ENCODE measurements around the gene KCNAB2. TPM values are rescaled to one million over a fixed set of nuclear protein-coding genes. Genes with fewer than 3 reads are reported as not detected.

Gene KCNAB2
- total RNA-seq, 1 experiment from 2014 or later: 11.0 TPM

DNA sequence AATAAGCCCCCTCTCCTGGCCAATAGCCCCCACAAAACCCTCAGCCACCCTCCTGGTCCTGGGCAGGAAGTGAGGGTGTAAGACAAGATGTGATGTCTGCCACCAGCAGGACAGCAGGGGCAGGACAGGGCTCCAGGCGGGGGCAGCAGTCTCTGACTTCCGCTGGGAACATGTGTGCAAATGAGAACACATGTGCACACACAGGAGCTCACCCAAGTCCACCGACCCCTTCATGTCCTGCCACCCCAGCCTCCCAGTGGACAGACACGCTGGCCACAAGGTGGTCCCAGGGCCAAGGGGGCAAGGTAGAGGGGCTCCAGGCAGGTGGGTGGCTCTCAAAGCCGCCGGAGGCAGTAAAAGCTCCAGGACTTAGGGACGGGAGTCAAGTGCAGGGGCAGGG is 60.1 kb downstream of the KCNAB2 start:
- Histone ChIP-seq H3K9me3 (no peaks in the 10 kb centered on the region), H3K27me3 (replicated peaks; ENCODE audit: control insufficient read depth, insufficient read depth, low read length) (no peaks in the 10 kb centered on the region), H3K36me3 (ENCODE audit: control insufficient read depth, insufficient read depth, low read length) (no peaks in the 10 kb centered on the region), H3K4me1 (no peaks in the 10 kb centered on the region), H3K4me3 (ENCODE audit: low read depth, low read length) (no peak overlapping the region)
- peaks cover 3% of the 10 kb centered on the region for H3K27me3 Mint-ChIP-seq (ENCODE audit: insufficient read depth, unreplicated experiment)
- H3K36me3 Mint-ChIP-seq (ENCODE audit: insufficient read depth, unreplicated experiment): no peaks in the 10 kb centered on the region
- ChIA-PET CTCF (no interaction called here), POLR2A (no interaction called here)
- no peaks in the 10 kb centered on the region for H3K4me1 Mint-ChIP-seq (ENCODE audit: low read depth, unreplicated experiment)
- no peak overlapping the region for H3K27ac Mint-ChIP-seq (ENCODE audit: unreplicated experiment)
- H3K9me3 Mint-ChIP-seq (ENCODE audit: unreplicated experiment): no peaks in the 10 kb centered on the region
- H3K4me3 Mint-ChIP-seq (ENCODE audit: unreplicated experiment): no peak overlapping the region
- intact Hi-C loops (cut with micrococcal nuclease; ENCODE audit: unreplicated experiment): loop anchor here (10.0 kb wide), 1 partner anchor 59 kb away; no protein-coding TSS in a partner anchor
- TF ChIP-seq CTCF (IDR thresholded peaks at IDR 0.05; ENCODE audit: insufficient read depth in 1 of 2, low read depth in 1 of 2, low read length in 1 of 2, severe bottlenecking in 1 of 2, unreplicated experiment in 1 of 2): peak in 1 of 2 experiments; percentile 16
- DNase-seq: no peak
- BruUV-seq (replicated peaks): no TSS peak

- Mint-ChIP-seq H3K36me3 (ENCODE audit: insufficient read depth, unreplicated experiment) (no peaks in the 10 kb centered on the region), H3K27me3 (ENCODE audit: insufficient read depth, unreplicated experiment) (peaks cover 3% of the 10 kb centered on the region), H3K4me3 (ENCODE audit: unreplicated experiment) (no peak overlapping the region), H3K9me3 (ENCODE audit: unreplicated experiment) (no peaks in the 10 kb centered on the region), H3K4me1 (ENCODE audit: low read depth, unreplicated experiment) (no peaks in the 10 kb centered on the region), H3K27ac (ENCODE audit: unreplicated experiment) (no peak overlapping the region)
- ChIA-PET POLR2A (no interaction called here), CTCF (no interaction called here)
- TF ChIP-seq CTCF (IDR thresholded peaks at IDR 0.05; ENCODE audit: insufficient read depth in 1 of 2, low read depth in 1 of 2, low read length in 1 of 2, severe bottlenecking in 1 of 2, unreplicated experiment in 1 of 2): no peak
- DNase-seq: no peak
- no peaks in the 10 kb centered on the region for H3K36me3 ChIP-seq (ENCODE audit: control insufficient read depth, insufficient read depth, low read length)
- BruUV-seq (replicated peaks): no TSS peak
- H3K4me3 ChIP-seq (ENCODE audit: low read depth, low read length): no peak overlapping the region
- H3K9me3 ChIP-seq: no peaks in the 10 kb centered on the region
- H3K4me1 ChIP-seq: no peaks in the 10 kb centered on the region
- intact Hi-C loops (cut with micrococcal nuclease; ENCODE audit: unreplicated experiment): loop anchor here (10.0 kb wide), 1 partner anchor 58 kb away; no protein-coding TSS in a partner anchor
- H3K27me3 ChIP-seq (replicated peaks; ENCODE audit: control insufficient read depth, insufficient read depth, low read length): no peaks in the 10 kb centered on the region
Measured at GRCh38 chr1:6106321-6106731, 60.6 kb downstream of the KCNAB2 start.

GRCh38 chr1:6106977-6107376 is 61.3 kb downstream of the KCNAB2 start:
- Mint-ChIP-seq H3K27me3 (ENCODE audit: insufficient read depth, unreplicated experiment) (peaks cover 3% of the 10 kb centered on the region), H3K27ac (ENCODE audit: unreplicated experiment) (no peak overlapping the region), H3K4me3 (ENCODE audit: unreplicated experiment) (no peak overlapping the region), H3K36me3 (ENCODE audit: insufficient read depth, unreplicated experiment) (no peaks in the 10 kb centered on the region), H3K4me1 (ENCODE audit: low read depth, unreplicated experiment) (no peaks in the 10 kb centered on the region), H3K9me3 (ENCODE audit: unreplicated experiment) (no peaks in the 10 kb centered on the region)
- Histone ChIP-seq H3K27me3 (replicated peaks; ENCODE audit: control insufficient read depth, insufficient read depth, low read length) (no peaks in the 10 kb centered on the region), H3K4me1 (no peaks in the 10 kb centered on the region), H3K36me3 (ENCODE audit: control insufficient read depth, insufficient read depth, low read length) (no peaks in the 10 kb centered on the region), H3K4me3 (ENCODE audit: low read depth, low read length) (no peak overlapping the region), H3K9me3 (no peaks in the 10 kb centered on the region)
- DNase-seq: no peak
- no TSS peak for BruUV-seq (replicated peaks)
- CTCF ChIA-PET: no interaction called here
- no peak for TF ChIP-seq CTCF (IDR thresholded peaks at IDR 0.05; ENCODE audit: insufficient read depth in 1 of 2, low read depth in 1 of 2, low read length in 1 of 2, severe bottlenecking in 1 of 2, unreplicated experiment in 1 of 2)
- intact Hi-C loops (cut with micrococcal nuclease; ENCODE audit: unreplicated experiment): loop anchor here (10.0 kb wide), 1 partner anchor 58 kb away; no protein-coding TSS in a partner anchor
- POLR2A ChIA-PET: no interaction called here
